ENCODE measurements around the gene METTL25. TPM values are rescaled to one million over a fixed set of nuclear protein-coding genes. Genes with fewer than 3 reads are reported as not detected.

Gene METTL25, protein sequence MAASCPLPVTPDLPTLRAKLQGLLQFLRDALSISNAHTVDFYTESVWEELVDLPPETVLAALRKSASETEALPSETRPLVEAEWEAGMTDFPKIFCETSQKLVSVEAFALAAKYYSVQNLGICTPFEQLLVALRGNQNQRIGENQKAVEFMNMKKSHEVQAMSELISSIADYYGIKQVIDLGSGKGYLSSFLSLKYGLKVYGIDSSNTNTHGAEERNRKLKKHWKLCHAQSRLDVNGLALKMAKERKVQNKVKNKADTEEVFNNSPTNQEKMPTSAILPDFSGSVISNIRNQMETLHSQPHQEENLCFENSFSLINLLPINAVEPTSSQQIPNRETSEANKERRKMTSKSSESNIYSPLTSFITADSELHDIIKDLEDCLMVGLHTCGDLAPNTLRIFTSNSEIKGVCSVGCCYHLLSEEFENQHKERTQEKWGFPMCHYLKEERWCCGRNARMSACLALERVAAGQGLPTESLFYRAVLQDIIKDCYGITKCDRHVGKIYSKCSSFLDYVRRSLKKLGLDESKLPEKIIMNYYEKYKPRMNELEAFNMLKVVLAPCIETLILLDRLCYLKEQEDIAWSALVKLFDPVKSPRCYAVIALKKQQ
- total RNA-seq = 10 to 100 TPM in 8 of 9 donors, 1 to 10 TPM in 1; 6.3 to 28.8 (median 20.0) TPM
- polyA plus RNA-seq = 10 to 100 TPM in 1 of 3 donors, 1 to 10 TPM in 2; 4.0 to 21.2 (median 7.0) TPM
- long read RNA-seq, donor 1, partial matches to known transcripts = 0 of 2 reads
- long read RNA-seq, donor 1, other reads (novel, unspliced or antisense) = 0 of 2 reads
- long read RNA-seq, donor 2, partial matches to known transcripts = 0 of 2 reads
- long read RNA-seq, donor 2, other reads (novel, unspliced or antisense) = 0 of 2 reads
- long read RNA-seq, donor 3 = 0 reads
- long read RNA-seq, donor 4, partial matches to known transcripts = 0 of 5 reads
- long read RNA-seq, donor 4, other reads (novel, unspliced or antisense) = 2 of 5 reads
- long read RNA-seq, donor 5, partial matches to known transcripts = 0 of 9 reads
- long read RNA-seq, donor 5, other reads (novel, unspliced or antisense) = 3 of 9 reads
- long read RNA-seq, donor 6, partial matches to known transcripts = 1 of 11 reads
- long read RNA-seq, donor 6, other reads (novel, unspliced or antisense) = 4 of 11 reads
- long read RNA-seq, donor 7, partial matches to known transcripts = 0 of 3 reads
- long read RNA-seq, donor 7, other reads (novel, unspliced or antisense) = 0 of 3 reads
- long read RNA-seq, donor 8, partial matches to known transcripts = 0 of 3 reads
- long read RNA-seq, donor 8, other reads (novel, unspliced or antisense) = 0 of 3 reads
- long read RNA-seq, donor 9, partial matches to known transcripts = 6 of 9 reads
- long read RNA-seq, donor 9, other reads (novel, unspliced or antisense) = 0 of 9 reads
- long read RNA-seq, donor 10 = 0 reads

DNA sequence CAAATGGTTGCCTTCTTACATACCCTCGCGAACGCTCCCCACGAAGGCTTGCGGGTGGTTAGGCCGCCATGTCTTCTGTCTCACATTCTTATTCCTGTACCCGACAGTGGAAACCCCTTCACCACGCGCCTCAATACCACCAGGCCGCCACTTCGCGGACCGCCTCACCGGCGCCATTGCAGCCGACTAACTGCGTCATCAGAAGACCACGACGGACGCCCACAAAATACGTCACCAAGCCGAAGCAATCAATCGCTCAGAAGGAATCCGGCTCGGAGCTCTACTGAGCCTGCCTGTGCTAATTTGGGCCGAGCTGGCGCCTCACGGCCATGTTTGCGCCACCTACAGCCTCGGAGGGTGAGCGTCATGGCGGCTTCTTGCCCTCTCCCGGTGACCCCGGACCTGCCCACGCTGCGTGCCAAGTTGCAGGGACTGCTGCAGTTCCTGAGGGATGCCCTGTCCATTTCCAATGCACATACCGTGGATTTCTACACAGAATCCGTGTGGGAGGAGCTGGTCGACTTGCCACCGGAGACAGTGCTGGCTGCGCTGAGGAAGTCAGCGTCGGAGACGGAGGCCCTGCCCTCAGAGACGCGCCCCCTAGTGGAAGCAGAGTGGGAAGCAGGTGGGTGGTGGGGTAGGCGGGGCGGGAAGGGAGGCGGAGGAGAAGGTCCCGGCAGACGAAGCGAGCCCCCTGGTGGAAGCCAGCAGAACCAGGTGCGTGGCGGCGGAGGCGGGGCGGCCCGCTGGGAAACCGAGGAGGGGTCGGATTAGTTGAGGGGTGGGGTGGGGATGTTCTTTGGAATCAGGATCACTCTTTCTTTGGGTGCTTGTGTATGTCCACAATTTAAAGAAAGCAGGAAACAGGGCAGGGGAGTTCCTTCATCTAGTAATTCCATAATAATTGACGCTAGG lies at the start of gene METTL25, which contains the start of gene CCDC59:
METTL25 (plus strand) TSS at position 330 of the 915 bp plus-strand sequence; CDS start at position 367, 37 bp downstream.
CCDC59 (minus strand) TSS at position 188 of the 915 bp plus-strand sequence; CDS start at position 177, 11 bp downstream.
- H3K9me3 ChIP-seq (replicated peaks in 1 of 3) = no peaks in the 10 kb centered on the region
- peaks cover 0 to 17% of the 10 kb centered on the region in 2 donors for H3K36me3 ChIP-seq (replicated peaks in 1 of 2)
- intact Hi-C loops (cut with DNase I) = no loop called here
- peak; percentile 97 to 99 (median 99) for DNase-seq
- H3K27ac ChIP-seq = peak within 1 kb of the TSS; percentile 95 to 100 (median 97)
- peak within 1 kb of the TSS; percentile 10 to 87 (median 62) for H3K4me3 ChIP-seq
- TF ChIP-seq POLR2A (IDR thresholded peaks at IDR 0.05) = peak; percentile 71 to 84
- TF ChIP-seq, protein P1, sequence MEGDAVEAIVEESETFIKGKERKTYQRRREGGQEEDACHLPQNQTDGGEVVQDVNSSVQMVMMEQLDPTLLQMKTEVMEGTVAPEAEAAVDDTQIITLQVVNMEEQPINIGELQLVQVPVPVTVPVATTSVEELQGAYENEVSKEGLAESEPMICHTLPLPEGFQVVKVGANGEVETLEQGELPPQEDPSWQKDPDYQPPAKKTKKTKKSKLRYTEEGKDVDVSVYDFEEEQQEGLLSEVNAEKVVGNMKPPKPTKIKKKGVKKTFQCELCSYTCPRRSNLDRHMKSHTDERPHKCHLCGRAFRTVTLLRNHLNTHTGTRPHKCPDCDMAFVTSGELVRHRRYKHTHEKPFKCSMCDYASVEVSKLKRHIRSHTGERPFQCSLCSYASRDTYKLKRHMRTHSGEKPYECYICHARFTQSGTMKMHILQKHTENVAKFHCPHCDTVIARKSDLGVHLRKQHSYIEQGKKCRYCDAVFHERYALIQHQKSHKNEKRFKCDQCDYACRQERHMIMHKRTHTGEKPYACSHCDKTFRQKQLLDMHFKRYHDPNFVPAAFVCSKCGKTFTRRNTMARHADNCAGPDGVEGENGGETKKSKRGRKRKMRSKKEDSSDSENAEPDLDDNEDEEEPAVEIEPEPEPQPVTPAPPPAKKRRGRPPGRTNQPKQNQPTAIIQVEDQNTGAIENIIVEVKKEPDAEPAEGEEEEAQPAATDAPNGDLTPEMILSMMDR (IDR thresholded peaks at IDR 0.05) = peak; percentile 92 to 100 (median 98)
- WGBS, 4 donors = 0 to 1% (median 0%) methylated on average over 36 to 61 of the region's 61 CpGs
- no peaks in the 10 kb centered on the region for H3K27me3 ChIP-seq
- peaks cover 11 to 40% of the 10 kb centered on the region in 2 donors for H3K4me1 ChIP-seq (replicated peaks in 1 of 2)

DNA sequence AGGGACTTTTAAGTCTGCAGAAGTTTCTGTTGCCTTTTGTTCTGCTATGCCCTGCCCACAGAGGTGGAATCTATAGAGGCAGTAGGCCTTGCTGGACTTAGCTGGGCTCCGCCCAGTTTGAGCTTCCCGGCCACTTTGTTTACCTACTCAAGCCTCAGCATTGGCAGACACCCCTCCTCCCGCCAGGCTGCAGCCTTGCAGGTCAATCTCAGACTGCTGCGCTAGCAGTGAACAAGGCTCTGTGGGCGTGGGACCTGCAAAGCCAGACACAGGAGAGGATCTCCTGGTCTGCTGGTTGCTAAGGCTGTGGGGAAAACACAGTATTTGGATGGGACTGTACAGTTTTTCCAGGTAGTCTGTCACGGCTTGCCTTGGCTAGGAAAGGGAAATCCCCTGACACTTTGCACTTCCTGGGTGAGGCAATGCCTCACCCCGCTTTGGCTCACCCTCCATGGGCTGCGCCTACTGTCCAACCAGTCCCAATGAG lies 43.9 kb upstream of the METTL25 start:
- no peak for TF ChIP-seq POLR2A (IDR thresholded peaks at IDR 0.05)
- TF ChIP-seq, protein P1 (IDR thresholded peaks at IDR 0.05) = no peak
- intact Hi-C loops (cut with DNase I) = no loop called here
- Histone ChIP-seq H3K4me3 (no peak overlapping the region), H3K9me3 (replicated peaks in 1 of 3) (no peaks in the 10 kb centered on the region), H3K27me3 (no peaks in the 10 kb centered on the region), H3K27ac (no peak overlapping the region), H3K4me1 (replicated peaks in 1 of 2) (no peaks in the 10 kb centered on the region), H3K36me3 (replicated peaks in 1 of 2) (no peaks in the 10 kb centered on the region)
- 47 to 67% (median 60%) methylated on average over 8 of the region's 8 CpGs for WGBS, 4 donors
- DNase-seq = no peak

DNA sequence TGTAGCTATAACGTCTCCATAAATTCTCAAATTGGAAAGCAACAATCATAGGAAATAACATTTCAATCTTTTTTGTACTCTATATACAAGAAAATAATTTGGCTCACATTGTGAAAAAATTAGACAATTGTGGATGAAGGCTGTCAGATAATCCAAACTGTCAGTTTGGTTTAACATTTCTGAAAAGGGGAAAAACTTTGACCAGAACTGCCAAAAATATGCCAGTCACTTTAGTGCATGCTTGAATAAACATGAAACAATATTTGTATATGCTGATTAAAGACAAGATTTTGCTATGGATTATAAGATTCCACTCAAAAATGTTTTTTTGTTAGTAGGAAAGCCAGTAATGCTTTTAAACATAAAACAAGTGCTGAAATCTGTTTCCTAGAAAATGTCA lies 39.1 kb upstream of the METTL25 start:
- no peak for DNase-seq
- no peak for TF ChIP-seq POLR2A (IDR thresholded peaks at IDR 0.05)
- TF ChIP-seq, protein P1 (IDR thresholded peaks at IDR 0.05) = no peak
- H3K27ac ChIP-seq = no peak overlapping the region
- 47 to 77% (median 68%) methylated on average over 1 of the region's 1 CpG for WGBS, 4 donors
- intact Hi-C loops (cut with DNase I) = no loop called here
- H3K4me3 ChIP-seq = no peak overlapping the region
- no peaks in the 10 kb centered on the region for H3K36me3 ChIP-seq (replicated peaks in 1 of 2)
- H3K4me1 ChIP-seq (replicated peaks in 1 of 2) = no peaks in the 10 kb centered on the region
- no peaks in the 10 kb centered on the region for H3K9me3 ChIP-seq (replicated peaks in 1 of 3)
- no peaks in the 10 kb centered on the region for H3K27me3 ChIP-seq

All from adrenal gland (tissue), 19 donors.